ENCODE measurements around the gene CMPK1.
"Not testable (repeated sequence)": the region's sequence is repeated elsewhere in the genome, so short reads cannot be mapped to it uniquely, and the experiment has no call there.

CMPK1 gene

GRCh38 chr1:47338249-47339077 is 4.9 kb downstream of the CMPK1 start:
- DNase-seq (ENCODE audit: low spot score) = no peak

GRCh38 chr1:47340227-47340626 is 6.6 kb downstream of the CMPK1 start:
- no peak for DNase-seq (ENCODE audit: low spot score)

- DNase-seq (ENCODE audit: low spot score) = not testable (repeated sequence)
Observed at GRCh38 chr1:47346979-47347378, 13.4 kb downstream of the CMPK1 start.

GRCh38 chr1:47347735-47348134 is 14.1 kb downstream of the CMPK1 start:
- no peak for DNase-seq (ENCODE audit: low spot score)

DNA sequence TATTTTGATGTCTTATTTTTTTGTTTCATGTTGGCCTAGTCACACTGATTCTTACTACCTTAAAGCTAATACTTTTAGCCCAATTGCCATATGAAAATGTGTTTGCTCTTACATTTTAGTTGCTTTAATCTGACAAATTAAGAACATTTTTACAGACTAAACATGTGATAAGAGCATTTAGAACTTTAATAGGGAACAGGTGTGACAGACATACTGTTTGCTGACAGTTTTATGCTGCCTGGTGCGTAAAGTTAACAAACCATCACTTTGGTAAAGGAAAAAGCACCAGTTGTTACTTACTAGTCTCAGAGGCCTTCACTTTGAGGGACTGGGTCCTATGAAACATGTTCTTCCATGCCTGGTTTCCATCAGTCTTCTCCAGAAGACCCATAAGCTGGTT is 14.7 kb downstream of the CMPK1 start:
- no peak for DNase-seq (ENCODE audit: low spot score)

DNA sequence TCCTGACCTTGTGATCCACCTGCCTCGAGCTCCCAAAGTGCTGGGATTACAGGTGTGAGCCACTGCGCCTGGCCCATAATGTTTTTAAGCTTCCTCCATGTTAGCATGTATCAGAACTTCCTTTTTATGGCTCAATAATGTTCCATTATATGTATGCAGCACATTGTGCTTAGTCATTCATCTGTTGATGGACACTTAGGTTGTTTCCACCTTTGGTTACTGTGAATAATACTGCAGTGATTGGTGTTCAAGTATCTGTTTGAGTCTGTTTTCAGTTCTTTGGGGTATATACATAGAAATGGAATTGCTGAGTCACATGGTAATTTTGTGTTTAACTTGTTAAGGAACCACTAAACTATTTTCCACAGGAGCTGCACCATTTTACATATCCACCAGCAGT is 17.7 kb downstream of the CMPK1 start:
- no peak for DNase-seq (ENCODE audit: low spot score)

DNA sequence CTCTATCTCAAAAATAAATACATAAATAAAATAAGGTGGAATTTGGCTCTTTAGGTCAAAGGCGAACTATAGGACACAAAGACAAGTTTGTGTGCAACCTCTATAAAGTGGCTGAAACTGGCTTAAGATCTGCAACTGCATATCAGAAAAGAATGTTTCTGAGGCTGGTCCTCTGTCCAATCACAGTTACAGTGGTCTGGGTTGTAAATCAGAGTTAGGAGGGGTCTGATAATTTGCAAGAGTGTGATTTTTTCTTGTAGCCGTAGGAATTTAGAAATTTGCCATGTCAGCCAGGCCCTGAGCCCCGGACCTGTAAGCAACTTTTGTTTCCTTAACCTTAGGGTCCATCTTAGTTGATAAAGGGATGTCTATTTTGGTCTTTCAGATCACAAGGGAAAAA is 27.8 kb downstream of the CMPK1 start:
- DNase-seq (ENCODE audit: low spot score) = no peak

DNA sequence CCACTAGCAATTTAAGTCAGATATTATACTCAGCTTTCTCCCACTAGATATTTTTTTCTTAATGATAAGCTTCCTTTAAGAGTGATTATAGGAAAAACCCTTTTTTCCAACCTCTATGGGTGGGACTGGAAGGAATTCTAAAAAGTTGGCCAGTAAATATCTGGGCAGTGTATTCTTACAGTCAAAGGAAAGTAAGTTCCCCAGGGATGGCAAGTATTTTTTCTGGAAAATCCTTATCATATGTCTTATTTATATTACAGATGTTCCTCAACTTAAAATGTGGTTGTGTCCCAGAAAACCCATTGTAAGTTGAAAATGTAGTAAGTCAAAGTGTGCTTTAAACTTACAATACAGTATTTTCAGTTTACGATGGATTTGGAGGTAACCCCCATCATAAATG is 29.2 kb downstream of the CMPK1 start:
- DNase-seq (ENCODE audit: low spot score) = no peak

- no peak for DNase-seq (ENCODE audit: low spot score)
Observed at GRCh38 chr1:47367651-47368050, 34.1 kb downstream of the CMPK1 start.

GRCh38 chr1:47371016-47371517 is 37.5 kb downstream of the CMPK1 start:
- no peak for DNase-seq (ENCODE audit: low spot score)

- no peak for DNase-seq (ENCODE audit: low spot score)
Observed at GRCh38 chr1:47374501-47374900, 40.9 kb downstream of the CMPK1 start.

- DNase-seq (ENCODE audit: low spot score) = no peak
Observed at GRCh38 chr1:47378147-47378546, 44.6 kb downstream of the CMPK1 start.

GRCh38 chr1:47380699-47381098 is 47.1 kb downstream of the CMPK1 start:
- DNase-seq (ENCODE audit: low spot score) = no peak

GRCh38 chr1:47382399-47382983 is 48.9 kb downstream of the CMPK1 start:
- DNase-seq (ENCODE audit: low spot score) = no peak

- no peak for DNase-seq (ENCODE audit: low spot score)
Observed at GRCh38 chr1:47384083-47384482, 50.5 kb downstream of the CMPK1 start.

- DNase-seq (ENCODE audit: low spot score) = no peak
Observed at GRCh38 chr1:47385020-47385419, 51.4 kb downstream of the CMPK1 start.

DNA sequence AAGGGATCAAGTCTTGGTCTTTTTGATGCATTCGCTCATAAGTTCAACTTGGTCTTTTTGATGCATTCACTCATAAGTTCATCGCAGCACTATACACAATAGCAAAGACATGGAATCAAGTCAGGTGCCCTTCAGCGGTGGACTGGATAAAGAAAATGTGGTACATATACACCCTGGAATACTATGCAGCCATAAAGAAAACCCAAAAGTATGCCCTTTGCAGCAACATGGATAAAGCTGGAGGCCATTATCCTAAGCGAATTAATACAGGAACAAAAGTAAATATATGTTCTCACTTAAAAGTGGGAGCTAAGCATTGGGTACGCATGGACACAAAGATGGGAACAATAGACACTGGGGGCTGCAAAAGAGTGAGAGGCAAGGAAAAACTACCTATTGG is 52.7 kb downstream of the CMPK1 start:
- no peak for DNase-seq (ENCODE audit: low spot score)

- DNase-seq (ENCODE audit: low spot score) = no peak
Observed at GRCh38 chr1:47388030-47388890, 54.7 kb downstream of the CMPK1 start.

DNA sequence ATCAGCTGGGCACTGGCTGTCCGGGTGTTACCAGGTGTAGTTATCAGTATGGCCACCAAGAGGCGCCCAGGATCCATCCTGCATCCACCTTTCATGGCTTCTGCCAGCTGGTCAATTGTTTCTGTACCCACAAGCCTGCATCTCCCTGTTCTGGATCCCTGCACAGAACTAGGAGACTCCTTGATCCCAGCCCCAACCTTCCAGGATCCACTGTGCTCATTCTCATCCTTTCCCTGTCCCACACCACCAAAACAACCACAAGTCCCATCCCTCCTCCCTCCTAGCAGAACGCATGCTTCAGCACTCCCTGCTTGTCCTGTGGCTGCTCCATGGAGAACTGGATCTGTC is 55.3 kb downstream of the CMPK1 start:
- DNase-seq (ENCODE audit: low spot score) = peak; percentile 27

DNA sequence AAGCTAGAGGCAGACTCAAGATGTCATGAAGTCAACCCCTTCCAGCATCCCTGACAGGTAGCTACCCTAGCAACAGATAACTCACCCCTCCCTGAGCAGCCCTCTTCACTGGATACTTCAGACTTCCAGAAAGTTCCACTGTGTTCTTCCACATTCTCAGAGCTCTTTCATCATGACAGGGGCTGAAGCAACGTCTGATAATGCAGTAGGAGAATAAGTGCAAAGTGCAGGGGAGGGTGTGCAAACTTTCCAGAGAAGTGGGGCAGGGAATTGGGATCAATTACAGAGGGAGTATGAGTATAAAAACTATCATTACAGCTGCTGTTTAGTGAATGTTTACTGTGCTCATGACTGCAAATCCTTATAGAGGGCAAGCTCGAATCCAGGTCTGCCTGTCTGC is 56.1 kb downstream of the CMPK1 start:
- no peak for DNase-seq (ENCODE audit: low spot score)

DNA sequence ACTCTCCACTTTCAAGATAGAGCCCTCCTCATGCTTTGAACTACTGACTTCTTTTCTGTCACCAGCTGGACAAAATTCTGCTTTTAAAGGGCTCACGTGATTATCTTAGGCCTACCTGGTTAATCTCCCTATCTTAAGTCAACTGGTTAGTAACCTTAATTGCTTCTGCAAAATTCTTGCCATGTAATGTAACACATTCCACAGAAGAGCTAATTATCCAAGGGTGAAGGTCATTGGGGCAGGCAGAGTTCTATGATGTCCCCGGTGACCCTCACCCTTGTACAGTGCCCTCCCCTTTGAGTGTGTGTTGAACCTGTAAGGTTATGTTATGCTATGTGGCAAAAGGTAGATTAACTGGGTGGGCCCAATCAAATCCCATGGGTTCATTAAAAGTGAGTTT is 57.3 kb downstream of the CMPK1 start:
- DNase-seq (ENCODE audit: low spot score) = no peak

DNA sequence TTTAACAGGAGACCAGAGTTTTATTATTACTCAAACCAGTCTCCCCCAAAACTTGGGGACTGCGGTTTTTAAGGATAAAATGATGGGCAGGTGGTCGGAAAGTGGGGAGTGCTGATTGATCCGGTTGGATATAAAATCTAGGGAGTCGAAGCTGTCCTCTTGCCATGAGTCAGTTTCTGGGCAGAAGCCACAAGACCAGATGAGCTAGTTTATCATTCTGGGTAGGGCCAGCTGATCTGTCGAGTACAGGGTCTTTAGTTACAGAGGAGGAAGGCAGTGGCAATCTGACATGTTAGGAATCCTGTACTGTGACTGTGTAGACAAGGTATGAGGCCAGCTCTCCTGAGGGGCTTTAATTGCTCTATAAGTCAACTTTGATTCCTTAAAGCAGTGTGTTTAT is 59.6 kb downstream of the CMPK1 start:
- no peak for DNase-seq (ENCODE audit: low spot score)

- no peak for DNase-seq (ENCODE audit: low spot score)
Observed at GRCh38 chr1:47395433-47395832, 61.8 kb downstream of the CMPK1 start.
